Stimulated activated CD8-positive, alpha-beta memory T cell treated with anti-CD3 and anti-CD28 coated beads, Interleukin-4, amount 100 ng/mL, for 24 hours (primary cell): ENCODE results near the gene HSPA12A.
"Not testable (repeated sequence)": the region's sequence is repeated elsewhere in the genome, so short reads cannot be mapped to it uniquely, and the experiment has no call there.

Source experiments
- DNase-seq: peaks from one replicate; pipeline ENCODE4 v3.0.0-alpha.2; 2020; ENCODE audit warnings: low read depth

Gene HSPA12A

DNA sequence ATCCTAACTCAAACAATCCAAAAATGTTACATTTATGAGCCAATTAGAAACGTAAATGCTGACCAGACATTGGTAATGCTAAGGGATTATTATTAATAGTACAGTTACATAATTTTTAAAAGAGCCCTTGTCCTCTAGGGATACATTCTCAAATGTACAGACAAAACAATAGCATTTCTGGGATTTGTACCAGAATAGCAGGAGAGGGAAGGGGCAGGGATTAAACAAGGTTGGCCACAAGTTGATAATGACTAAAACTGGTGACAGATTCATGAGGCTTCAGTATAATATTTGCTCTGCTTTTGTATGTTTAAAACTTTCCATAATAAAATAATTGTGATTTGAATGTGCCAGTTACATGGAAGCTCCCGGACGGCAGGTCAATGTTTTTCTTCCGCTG lies 27.0 kb downstream of the HSPA12A start:
- no peak for DNase-seq

DNA sequence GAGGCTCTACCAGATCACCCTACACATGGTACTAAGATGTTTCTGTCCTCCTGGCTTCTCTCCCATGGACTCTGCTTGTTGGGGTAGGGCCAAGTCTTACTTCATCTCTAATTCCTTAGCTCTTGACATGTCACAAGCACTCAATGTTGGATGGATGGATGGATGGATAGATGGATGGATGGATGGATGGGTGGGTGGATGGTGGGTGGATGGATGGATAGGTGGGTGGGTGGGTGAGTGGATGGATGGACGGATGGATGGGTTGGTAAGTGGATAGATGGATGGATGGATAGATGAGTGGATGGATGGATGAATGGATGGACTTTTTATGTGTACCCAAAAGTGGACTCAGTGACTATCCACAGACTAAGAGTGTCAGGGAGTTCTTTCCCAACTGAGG lies 28.5 kb downstream of the HSPA12A start:
- DNase-seq = no peak

DNA sequence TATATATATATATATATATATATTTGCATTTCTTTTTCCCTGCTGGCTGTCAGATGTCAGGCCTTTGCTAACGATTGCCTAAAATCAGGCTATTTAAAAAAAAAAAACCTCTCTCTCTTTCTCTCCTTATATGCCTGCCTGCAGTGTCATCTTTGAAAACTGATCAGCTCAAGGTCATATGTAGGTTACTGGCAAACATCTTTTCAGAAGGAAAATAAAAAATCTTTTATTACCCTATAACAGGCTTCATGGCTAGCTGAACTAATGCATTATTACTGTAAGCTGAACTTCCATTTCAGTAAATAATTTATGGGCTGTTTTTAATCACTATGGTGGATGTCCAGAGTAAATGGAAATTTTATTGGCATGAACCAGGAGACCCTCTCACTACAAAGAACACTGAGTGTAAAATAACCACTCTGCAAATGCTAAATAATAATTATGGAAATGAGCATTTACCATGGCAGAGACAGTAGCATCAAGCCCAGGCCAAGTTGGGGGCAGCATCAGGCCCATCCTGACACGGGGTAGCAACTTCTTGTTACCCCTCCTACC lies 29.3 kb downstream of the HSPA12A start:
- DNase-seq = no peak

DNA sequence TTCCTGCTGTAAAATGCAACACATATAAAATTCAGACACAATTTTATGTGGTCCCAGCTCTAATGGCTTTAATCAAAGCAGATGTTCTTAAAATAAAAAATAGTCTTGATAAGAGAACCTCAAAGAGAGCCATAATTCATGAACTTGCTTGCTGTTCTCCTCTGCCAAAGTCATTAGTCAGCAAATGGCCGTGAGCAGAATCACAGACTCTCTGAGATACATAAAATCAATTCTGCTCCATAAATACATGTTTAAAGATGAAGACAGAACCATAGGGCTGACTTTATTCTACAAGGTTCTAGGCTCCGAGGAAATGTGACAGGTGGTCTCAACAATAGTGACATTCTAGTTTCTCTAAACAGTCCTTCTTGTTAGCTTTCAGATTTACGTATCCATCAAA lies 29.8 kb downstream of the HSPA12A start:
- DNase-seq = no peak

DNA sequence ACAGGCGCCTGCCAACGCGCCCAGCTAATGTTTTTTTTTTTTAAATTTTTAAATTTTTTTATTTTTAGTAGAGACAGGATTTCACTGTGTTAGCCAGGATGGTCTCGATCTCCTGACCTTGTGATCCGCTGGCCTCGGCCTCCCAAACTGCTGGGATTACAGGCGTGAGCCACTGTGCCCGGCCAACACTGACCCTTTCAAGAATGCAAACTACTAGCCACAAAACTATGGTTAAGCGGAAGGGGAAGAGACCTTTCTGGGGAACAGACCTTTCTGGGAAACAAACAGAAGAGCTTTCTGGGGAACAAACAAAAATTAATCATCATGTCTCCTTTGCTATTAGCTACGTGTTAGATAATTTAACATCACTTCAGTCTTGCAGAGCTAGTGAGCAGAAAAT lies 30.6 kb downstream of the HSPA12A start:
- DNase-seq = not testable (repeated sequence)

DNA sequence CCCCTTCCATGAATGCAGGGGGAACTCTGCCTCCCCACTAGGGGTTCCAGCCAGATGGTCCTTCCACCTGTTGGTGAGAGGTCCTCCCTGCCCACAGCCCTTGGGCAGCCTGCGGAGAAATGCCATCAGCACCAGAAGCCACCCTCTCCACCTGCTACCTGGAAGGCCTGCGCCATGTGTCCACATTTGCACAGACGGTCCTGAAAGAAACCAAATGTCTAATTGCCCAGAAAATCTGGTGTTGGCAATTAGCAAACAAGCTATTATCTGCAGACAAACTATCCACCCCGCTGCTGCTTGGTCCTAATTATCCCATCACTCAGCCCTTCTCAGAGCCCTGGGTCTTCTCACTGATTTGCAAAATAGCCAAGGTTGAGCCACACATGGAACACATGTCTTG lies 32.3 kb downstream of the HSPA12A start:
- no peak for DNase-seq

DNA sequence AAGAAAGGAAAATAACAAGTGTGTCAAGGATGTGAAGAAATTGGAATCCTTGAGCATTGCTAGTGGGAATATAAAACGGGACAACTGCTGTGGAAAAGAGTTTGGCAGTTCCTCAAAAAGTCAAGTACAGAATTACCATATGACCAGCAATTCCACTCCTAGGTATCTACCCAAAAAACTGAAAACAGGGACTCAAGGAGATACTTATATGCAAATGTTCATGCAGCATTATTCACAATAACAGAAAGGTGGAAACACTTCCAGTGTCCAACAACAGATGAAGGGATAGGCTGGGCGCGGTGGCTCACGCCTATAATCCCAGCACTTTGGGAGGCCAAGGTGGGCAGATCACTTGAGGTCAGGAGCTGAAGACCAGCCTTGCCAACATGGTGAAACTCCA lies 33.5 kb downstream of the HSPA12A start:
- DNase-seq = no peak

DNA sequence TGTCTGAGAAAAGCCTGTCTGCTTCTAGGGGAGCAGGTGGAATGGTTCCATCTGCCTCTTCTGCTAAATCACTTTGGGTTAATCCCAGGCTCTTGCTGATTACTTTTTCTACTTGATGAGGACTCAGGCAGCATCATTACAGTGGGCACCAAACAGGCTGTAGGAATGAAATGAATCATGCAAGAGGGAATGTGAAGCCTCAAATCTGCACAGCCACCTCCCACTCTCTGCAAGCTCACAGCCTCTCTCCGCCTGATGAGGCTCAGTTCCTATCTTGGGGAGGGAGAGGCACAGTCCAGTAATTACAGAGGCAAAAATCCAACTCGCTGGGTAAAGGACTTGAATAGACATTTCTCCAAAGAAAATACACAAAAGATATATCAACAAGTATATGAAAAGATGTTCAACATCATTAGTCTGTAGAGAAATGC lies 34.0 kb downstream of the HSPA12A start:
- no peak for DNase-seq

DNA sequence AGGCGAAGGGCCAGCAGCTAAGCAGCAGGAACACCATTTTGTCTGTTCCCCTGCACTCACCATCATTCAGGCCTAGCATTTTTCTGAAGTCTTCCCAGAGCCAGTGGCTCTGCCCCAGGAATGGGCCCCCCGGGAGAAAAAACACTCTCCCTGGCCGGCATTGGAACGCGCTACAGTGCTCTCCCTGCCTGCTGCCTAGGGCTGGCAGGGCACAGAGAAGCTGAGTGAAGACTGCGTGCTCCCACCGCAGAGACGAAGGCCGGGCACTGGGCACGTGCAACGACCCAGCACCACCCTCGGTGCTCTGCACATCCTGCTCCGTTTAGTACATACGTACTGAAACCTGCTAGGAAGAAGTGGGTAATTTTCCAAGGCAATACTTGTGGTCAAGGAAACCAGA lies 34.4 kb downstream of the HSPA12A start:
- DNase-seq = no peak

DNA sequence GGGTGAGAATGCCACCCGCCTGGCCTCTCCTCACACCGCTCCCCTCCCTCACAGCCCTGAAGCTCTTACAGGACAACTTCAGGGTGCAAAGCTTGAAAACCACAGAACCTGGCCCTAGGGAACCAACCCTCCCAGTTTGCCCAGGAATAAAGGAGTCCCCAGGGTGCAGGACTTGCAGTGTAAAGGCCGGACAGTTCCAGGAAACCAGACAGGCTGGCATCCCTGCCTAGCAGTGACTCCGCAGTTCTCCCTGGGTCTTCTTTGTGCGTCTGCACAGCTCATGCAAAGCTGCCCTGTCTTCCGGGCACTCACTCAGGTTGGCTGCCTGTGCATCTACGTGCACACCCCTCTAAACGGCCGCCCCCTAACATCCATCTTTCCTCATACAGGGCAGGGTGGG lies 36.1 kb downstream of the HSPA12A start:
- no peak for DNase-seq

DNA sequence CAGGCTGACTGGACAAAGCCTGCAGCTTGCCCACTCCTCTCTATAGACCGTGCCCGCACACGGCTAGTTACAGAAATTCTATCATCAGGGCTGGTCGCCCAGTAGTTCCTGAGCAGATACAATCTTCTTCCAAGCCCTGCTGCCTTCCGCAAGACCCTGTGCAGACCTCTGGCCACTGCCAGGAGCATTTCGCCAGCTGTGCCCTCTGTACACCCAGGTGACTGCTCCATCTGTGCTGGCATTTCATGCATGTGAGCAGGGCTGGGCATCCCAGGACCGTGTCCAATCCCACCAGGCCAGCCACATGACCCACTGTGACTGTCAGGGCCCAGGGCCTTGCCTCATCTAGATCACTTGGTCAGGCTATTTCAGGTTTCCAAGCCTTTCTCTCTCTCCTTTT lies 36.9 kb downstream of the HSPA12A start:
- DNase-seq = no peak

DNA sequence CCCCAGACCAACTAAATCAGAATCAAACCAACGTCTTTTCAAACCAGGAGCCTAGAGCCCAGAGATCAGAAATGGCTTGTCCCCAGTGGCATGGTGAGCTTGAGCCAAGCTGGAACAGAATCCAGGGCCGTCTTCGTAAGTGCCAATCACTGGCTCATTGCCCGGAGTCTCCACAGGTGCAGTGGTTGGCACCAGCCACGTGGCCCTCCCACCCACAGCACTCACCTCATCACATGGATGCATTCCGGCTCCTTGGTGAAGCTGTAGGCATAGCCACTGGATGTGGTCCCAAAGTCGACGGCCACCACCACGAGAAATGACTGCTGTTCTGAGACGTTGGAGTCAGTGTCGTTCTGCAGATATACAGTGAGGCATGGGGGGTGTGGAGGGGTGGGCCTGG lies 37.4 kb downstream of the HSPA12A start:
- no peak for DNase-seq

DNA sequence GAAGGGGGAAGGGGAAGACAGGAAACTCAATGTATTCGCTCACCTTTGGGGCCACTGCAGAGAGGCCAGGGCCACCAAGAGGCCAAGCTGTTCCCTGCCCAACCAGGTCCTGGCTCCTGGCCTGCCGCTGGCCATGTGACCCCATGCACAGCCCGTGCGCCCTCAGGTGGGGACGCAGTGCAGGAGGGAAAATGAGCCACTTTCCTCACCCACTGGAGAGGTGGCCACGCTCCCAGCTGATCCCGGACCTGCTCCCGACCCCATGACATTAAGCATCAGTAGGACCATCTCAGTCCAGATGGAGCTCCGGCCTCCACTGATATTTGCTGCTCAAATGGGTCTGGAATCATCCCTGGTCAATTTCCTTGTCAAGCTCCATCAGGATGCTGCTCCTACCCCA lies 40.2 kb downstream of the HSPA12A start:
- DNase-seq = no peak

DNA sequence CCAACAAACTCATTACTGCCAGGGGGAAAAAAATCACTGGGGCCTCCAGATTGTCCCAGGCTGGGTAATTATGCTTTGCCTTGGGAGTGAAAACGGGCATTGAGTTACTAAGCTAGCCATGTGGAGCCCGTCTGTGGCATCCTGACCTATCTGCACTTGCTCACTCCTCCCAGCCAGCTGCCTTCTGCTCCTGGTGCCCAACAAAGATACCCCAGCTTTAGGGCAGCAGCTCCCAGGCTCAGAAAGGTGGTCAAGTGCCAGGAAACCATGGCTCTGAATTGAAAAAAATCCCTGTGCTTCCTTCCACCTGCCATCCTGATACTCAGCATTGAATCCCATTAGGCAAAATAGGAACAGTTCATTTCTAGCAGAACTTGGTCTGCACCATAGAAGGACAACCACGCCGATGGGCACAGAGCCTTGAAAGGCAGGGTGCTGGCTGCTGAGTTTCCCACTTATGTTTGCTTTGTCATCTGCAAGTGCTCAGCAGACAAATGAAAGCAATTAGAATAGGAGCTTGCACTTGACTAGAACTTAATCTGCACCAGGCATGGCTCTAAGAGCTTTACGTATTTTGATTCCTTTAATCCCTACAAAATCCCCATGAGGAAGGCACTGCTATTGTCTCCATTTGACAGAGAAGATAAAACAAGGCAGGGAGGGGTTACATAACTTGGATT lies 42.8 kb downstream of the HSPA12A start:
- DNase-seq = no peak

DNA sequence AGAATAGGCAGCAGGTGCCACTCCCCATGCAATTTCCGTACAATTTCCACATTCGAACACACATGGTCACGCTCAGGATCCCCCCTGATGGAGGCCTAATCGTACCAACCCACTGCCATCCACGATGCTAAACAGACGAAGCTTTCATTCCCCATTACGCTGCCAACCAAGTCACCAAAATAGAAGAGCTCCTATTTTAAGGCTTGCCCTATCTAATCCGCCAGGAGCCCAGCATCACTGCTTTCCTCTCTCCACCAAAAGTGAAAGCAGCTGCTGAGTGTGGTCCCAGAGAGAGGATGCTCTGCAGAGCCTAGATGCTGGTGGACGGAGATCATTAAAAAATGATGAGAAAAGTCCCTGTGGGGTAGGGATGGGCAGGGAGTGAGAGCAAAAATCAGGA lies 43.3 kb downstream of the HSPA12A start:
- DNase-seq = no peak

DNA sequence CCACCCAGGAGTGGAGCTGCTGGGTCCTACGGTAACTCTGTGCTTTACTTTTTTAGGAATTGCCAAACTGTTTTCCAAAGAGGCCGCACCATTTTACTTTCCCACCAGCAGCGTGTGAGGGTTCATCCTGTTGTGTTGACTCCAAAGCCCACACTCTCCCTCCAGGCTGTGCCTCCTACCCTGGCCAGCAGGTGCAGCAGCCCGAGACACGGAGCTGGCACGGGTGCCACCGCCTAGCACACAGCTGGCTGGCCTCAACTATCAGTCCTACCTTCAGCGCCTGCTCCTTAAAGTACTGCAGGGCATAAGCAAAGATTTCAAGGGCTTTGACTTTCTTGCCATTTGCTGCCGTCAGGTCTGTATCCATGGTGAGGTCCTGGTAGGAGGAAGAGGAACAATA lies 44.0 kb downstream of the HSPA12A start:
- DNase-seq = no peak

DNA sequence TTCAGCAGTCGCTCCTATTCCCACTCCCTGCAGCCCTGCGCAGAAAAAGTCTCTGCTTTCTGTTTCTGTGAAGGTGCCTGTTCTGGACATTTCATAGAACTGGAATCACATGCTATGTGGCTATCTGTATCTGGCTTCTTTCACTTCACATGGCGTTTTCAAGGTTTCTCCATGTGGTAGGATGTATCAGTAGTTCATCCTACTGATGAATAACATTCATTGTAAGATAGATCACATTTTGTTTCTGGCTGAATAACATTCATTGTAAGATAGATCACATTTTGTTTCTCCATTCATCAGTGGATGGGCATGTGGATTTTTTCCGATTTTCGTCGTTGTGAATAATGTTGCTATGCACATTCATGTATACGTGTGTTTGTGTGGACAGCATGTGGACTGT lies 44.5 kb downstream of the HSPA12A start:
- DNase-seq = no peak

DNA sequence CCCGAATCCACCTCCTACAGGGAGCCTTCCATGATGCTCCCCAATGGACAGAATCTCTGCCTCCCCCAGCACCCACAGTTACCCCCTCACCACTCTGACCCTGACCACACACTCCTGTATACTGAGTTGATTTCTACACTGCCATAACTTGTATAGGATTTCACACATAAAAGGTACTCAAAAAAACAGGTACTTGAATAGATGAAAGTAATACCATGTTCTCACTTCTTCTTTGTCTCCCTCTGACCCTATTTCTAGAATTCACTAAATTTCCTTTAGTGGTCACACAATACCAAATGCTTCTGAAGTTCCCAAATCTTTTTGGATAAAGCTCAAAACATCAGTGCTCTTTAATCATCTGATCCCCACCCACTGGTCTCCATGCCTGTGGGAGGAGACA lies 45.4 kb downstream of the HSPA12A start:
- DNase-seq = no peak

DNA sequence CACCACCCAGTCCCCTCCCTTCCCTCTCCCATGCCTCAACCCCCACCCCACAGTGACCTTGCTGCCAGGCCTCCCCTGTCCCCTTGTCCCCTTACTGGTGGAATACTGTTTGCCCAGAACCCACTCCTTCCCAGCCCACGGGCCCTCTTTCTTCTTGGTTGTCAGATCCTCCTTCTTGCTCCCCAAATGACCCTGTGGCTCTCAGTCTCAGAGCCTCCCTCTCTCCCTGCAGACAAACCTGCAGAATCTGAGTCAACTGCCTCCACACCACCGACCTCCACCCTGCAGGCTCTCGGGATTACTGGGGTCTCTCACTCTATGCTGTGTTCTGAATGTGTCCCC lies 47.5 kb downstream of the HSPA12A start:
- DNase-seq = no peak

DNA sequence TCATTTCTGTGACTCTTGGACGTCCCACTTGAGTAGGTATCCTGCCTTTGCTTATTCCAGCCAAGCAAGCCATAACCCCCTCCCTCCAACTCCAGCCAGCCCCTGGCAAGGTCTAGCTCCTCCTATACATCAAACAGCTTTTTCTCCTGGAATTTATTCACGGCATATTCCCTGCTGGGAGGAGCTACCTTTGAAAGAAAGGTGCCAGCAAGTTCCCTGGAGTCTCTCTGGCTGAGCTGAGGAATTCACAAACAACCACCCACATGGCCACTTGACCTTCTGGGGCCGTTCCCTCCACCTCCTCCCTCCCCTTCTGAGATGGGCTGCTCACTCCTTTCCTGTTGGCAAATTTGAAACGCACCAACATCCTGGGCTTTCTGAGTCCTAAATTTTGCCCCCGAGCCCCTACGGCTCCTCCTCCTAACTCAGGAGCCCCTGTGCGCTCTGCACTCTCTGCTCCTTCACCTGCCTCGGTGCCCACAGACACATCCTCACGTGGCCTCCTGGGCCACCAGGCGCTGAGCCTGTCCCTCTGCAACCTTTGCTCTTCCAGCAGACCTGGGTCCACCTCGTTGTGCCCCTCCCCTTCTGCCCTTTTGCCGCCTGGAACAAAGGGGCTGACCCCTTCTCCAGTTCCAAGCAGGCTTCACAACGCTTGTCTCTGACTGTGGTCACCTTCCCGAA lies 48.0 kb downstream of the HSPA12A start:
- DNase-seq = no peak

DNA sequence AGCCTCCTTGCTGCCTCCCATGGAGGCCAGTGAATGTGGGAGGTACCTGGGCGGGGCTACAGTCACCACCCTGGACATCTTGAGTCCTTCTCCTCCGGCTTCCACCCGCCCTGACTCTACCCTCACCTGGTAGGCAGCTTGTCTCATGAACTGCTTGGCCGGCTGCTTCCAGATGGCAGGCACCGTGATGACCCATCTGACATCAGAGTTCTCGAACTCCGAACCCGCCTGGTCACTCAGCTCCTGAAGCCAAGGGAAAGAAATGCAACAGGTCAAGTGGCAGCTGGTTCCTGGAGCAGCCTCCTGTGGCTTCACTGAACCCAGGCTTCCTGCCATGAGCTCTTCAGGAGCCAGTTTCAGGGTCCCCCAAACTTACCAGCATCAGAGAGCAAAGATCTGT lies 50.1 kb downstream of the HSPA12A start:
- DNase-seq = no peak

DNA sequence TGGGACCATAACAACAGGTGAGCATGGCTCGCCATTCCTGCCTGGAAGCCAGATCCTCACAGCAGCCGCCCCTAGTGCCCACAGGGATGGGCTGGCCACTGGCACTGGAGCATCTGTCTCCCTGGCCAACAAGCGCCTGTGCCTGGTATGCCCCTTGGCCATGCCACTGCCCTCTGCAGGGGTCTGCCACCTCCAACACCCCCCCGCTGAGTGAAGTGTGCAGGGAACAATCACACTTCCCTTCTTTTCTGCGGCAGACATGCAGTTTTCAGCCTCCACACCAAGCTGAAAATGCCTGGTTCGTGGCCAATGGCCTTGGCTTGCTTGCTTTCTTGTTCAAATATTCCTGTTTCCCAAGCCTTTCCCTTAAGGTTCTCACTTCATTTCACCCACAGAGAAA lies 50.7 kb downstream of the HSPA12A start:
- DNase-seq = no peak

DNA sequence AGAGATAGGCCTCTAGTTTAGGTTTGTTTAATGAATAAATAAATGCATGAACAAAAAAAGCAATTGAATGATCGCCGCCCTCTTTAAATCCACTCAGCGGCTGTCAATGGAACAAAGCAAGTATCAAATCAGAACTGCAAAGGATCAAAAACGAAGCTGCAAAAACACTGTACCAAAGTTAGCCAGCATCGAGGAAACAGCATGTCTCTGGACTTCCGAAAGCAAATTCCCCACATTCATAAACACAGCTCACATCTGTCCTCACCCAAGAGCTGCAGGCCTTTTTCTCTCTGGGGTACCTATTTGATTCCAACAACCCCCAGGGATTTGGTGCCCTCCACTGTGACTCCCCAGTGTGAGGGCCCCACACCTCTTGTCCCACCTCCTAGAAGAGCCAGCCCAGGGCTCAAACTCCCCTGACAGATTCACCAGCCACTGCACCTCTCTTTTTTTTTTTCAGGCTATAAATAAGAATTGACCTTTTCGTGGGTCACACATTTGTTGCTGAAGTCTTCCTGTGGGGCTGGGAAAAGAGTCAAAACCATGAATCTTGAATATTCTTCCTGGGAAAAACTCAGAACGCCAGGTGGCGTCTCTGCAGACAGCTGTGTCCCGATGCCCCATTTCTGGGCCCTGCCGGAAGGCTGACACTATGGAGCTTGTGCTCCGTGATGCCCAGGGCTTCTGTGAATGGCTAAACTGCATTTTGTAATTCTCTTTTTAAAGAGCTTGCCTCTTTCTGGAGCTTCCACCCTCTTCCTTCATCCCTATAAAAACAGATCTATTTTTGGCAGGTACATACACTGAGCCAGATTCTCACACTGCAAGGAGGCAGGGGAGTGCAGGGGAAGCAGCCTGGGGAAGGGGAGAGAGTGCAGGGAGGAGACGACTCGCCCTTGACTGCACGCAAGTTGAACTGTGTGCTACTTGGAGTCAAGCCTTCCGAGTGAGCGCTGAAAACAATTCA lies 51.7 kb downstream of the HSPA12A start:
- no peak for DNase-seq
